NB4 (cell line): ENCODE data around the gene RAB40C.

Experiments
- CTCF ChIP-seq: IDR thresholded peaks from one replicate; pipeline ENCODE4 v1.5.1; 2012; ENCODE audit warnings: low read depth, low read length
- MAX ChIP-seq: IDR thresholded peaks from 2 replicates; pipeline ENCODE4 v1.6.1; 2011; ENCODE audit warnings: low read depth, low read length
- MYC ChIP-seq: IDR thresholded peaks from 2 replicates; pipeline ENCODE4 v1.6.1; 2011; ENCODE audit warnings: low read depth, low read length
- POLR2A ChIP-seq: IDR thresholded peaks from 2 replicates; pipeline ENCODE4 v1.6.1; 2011; ENCODE audit warnings: mild to moderate bottlenecking; ENCODE audit not compliant: insufficient read length; ENCODE audit errors: extremely low read depth

- no peak for TF ChIP-seq CTCF
- no peak for TF ChIP-seq MAX
- TF ChIP-seq POLR2A: no peak
- no peak for TF ChIP-seq MYC
Measured at GRCh38 chr16:608019-608418, 18.2 kb downstream of the RAB40C start.
